CD4-positive, alpha-beta memory T cell (primary cell): Measurements from ENCODE around the gene SCN3B. TPM values are rescaled to one million over a fixed set of nuclear protein-coding genes. Genes with fewer than 3 reads are reported as not detected.

Source experiments
- CTCF ChIA-PET: fragments of 350-600 bp; sonication (Branson Sonifier 250); formaldehyde crosslinking; loops from one replicate; lab custom pipeline; 2021; ENCODE audit warnings: inconsistent platforms; ENCODE audit not compliant: partially characterized antibody; lab: Charles Lee
- POLR2A ChIA-PET: fragments of 350-600 bp; sonication (Branson Sonifier 250); formaldehyde crosslinking; loops from one replicate; lab custom pipeline; 2021; ENCODE audit not compliant: partially characterized antibody; lab: Charles Lee
- DNase-seq, 5 donors: peaks; one replicate each; pipeline versions ENCODE4 v3.0.0 to v3.0.0-alpha.2; 2020 to 2022; ENCODE audit warnings: mixed read lengths in 1 of 5
- H3K27ac ChIP-seq: one replicate; pipeline ENCODE4 v1.7.0; 2013; ENCODE audit warnings: low read depth, low read length
- H3K27me3 ChIP-seq: 2 replicates; pipeline ENCODE4 v1.7.0; 2013; ENCODE audit warnings: mild to moderate bottlenecking, low read length, moderate library complexity; ENCODE audit not compliant: insufficient read depth
- H3K36me3 ChIP-seq: 2 replicates; pipeline ENCODE4 v1.7.0; 2013; ENCODE audit warnings: mild to moderate bottlenecking, low read length, moderate library complexity; ENCODE audit not compliant: insufficient read depth
- H3K4me1 ChIP-seq: 2 replicates; pipeline ENCODE4 v1.7.0; 2013; ENCODE audit warnings: mild to moderate bottlenecking, low read length, moderate library complexity; ENCODE audit not compliant: insufficient read depth
- H3K4me3 ChIP-seq, 2 donors: one replicate each; pipeline ENCODE4 v1.7.0; 2013; ENCODE audit warnings: low read length in 2 of 2, mild to moderate bottlenecking in 1 of 2
- H3K9me3 ChIP-seq, 2 donors: one replicate each; pipeline ENCODE4 v1.7.0; 2013; ENCODE audit warnings: low read length in 2 of 2, control low read depth in 1 of 2; ENCODE audit not compliant: control insufficient read depth in 1 of 2
- H3K27ac Mint-ChIP-seq, 7 donors: one replicate each; pipeline ENCODE4 v1.8.0; 2020 to 2021; ENCODE audit warnings: mixed read lengths in 7 of 7, mild to moderate bottlenecking in 6 of 7, inconsistent platforms in 3 of 7, moderate library complexity in 3 of 7
- H3K27me3 Mint-ChIP-seq, 2 donors: one replicate each; pipeline ENCODE4 v1.8.0; 2020 to 2021; ENCODE audit warnings: mixed read lengths in 2 of 2
- H3K36me3 Mint-ChIP-seq, 2 donors: one replicate each; pipeline ENCODE4 v1.8.0; 2020 to 2021; ENCODE audit warnings: mixed read lengths in 2 of 2, inconsistent platforms in 1 of 2, mild to moderate bottlenecking in 1 of 2
- H3K4me1 Mint-ChIP-seq, 4 donors: one replicate each; pipeline ENCODE4 v1.8.0; 2020 to 2021; ENCODE audit warnings: mixed read lengths in 4 of 4, mild to moderate bottlenecking in 1 of 4
- H3K4me3 Mint-ChIP-seq, 8 donors: one replicate each; pipeline ENCODE4 v1.8.0; 2020 to 2021; ENCODE audit warnings: mixed read lengths in 8 of 8, mild to moderate bottlenecking in 7 of 8, moderate library complexity in 6 of 8, inconsistent platforms in 3 of 8
- H3K9me3 Mint-ChIP-seq, 8 donors: one replicate each; pipeline ENCODE4 v1.8.0; 2020 to 2021; ENCODE audit warnings: mixed read lengths in 8 of 8, mild to moderate bottlenecking in 5 of 8, inconsistent platforms in 3 of 8, moderate library complexity in 1 of 8
- intact Hi-C: fragments of 100-400 bp; cut with micrococcal nuclease; formaldehyde crosslinking; loops from one replicate; pipeline ENCODE4 v1.15.1; 2023
- polyA plus RNA-seq, 2 donors: library from polyadenylated mRNA; unstranded; fragments of 300-500 nt; fragmentation: Illumina TruSeq; gene quantifications; one replicate each; pipeline ENCODE4 v1.2.3, GENCODE V29; 2021
- total RNA-seq, 2 experiments: library from RNA; stranded (reverse); gene quantifications; one replicate each; pipeline ENCODE4 v1.2.3, GENCODE V29; 2021

SCN3B gene
- total and polyA plus RNA-seq, 4 experiments from 2014 or later = 0.05 TPM; not detected in 3

DNA sequence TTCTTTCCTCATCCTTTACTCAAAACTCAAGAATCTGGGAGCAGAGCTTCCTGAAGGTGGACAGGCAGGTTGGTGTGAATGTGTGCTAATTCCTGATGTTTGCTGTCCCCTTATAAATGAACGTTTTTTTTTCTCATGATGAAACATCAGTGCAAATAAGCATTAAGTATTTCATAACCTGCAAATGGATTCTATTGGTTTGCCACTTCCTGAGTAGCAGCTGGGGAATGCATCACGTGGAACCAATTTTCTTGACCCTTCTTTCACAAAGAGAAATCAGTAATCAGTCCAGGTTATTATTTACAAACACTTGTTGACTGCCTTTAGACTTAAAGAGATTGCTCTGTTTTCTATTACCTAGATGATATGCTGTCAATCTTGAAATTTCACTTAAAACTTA, 40.1 kb upstream of the SCN3B start:
- Mint-ChIP-seq H3K36me3 (no peaks in the 10 kb centered on the region), H3K27ac (no peak overlapping the region), H3K27me3 (peaks cover 23 to 26% of the 10 kb centered on the region in 2 donors), H3K4me1 (no peaks in the 10 kb centered on the region), H3K9me3 (no peaks in the 10 kb centered on the region), H3K4me3 (no peak overlapping the region)
- Histone ChIP-seq H3K4me1 (no peaks in the 10 kb centered on the region), H3K9me3 (no peaks in the 10 kb centered on the region), H3K36me3 (no peaks in the 10 kb centered on the region), H3K27ac (no peak overlapping the region), H3K4me3 (no peak overlapping the region), H3K27me3 (peaks cover 1% of the 10 kb centered on the region)
- no peak for DNase-seq
- ChIA-PET POLR2A (no interaction called here), CTCF (no interaction called here)
- intact Hi-C loops = no loop called here

DNA sequence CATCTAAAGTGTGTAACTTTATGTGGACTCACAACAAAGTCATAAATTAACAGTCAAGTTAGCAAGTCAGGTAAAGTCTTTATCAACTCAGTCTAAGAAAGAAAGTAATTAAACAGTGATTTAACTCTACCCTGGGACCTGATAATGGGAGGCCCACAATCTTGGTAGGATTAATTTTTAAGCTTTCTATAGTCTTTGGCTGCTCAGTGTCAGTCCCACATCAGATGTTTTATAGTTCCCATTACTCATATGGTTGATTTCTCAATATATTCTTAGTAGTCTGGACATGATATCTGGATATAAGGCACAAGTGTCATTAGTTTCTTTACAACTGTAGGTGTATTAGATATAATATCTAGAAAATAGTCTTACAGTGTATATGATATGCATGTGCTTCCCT, 38.5 kb upstream of the SCN3B start:
- no peaks in the 10 kb centered on the region for H3K4me1 Mint-ChIP-seq
- H3K9me3 Mint-ChIP-seq = no peaks in the 10 kb centered on the region
- no peaks in the 10 kb centered on the region for H3K4me1 ChIP-seq
- DNase-seq = no peak
- no peaks in the 10 kb centered on the region for H3K36me3 ChIP-seq
- no peak overlapping the region for H3K4me3 ChIP-seq
- H3K27ac Mint-ChIP-seq = no peak overlapping the region
- H3K36me3 Mint-ChIP-seq = no peaks in the 10 kb centered on the region
- H3K9me3 ChIP-seq = no peaks in the 10 kb centered on the region
- CTCF ChIA-PET = interaction anchor here (1.3 kb wide), 1 partner anchor 15 kb away, joined by 4 read pairs; no protein-coding TSS in a partner anchor
- H3K27me3 ChIP-seq = peaks cover 5% of the 10 kb centered on the region
- H3K4me3 Mint-ChIP-seq = no peak overlapping the region
- H3K27me3 Mint-ChIP-seq = peaks cover 24 to 29% of the 10 kb centered on the region in 2 donors
- no peak overlapping the region for H3K27ac ChIP-seq
- intact Hi-C loops = no loop called here
- POLR2A ChIA-PET = no interaction called here

DNA sequence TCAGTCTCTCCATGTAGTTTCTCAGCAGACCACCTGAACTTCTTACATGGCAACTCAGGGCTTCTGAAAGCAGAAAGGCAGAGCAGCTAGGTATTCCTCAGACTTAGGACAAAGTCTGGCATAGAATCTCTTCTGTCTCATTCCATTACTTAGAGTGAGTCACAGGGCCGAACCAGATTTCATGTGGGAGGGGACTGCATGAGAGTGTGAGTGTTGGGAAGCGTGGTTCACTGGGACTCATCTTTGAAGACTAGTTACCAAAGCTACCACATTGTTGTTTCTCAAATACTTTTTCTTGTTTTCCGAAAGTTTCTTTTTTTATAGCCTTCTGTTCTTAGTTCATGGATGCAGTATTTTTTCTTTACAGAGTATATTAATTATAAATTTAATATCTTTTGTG, 36.1 kb upstream of the SCN3B start:
- Histone ChIP-seq H3K27me3 (peaks cover 5% of the 10 kb centered on the region), H3K27ac (no peak overlapping the region), H3K36me3 (no peaks in the 10 kb centered on the region), H3K4me3 (no peak overlapping the region), H3K4me1 (no peaks in the 10 kb centered on the region), H3K9me3 (no peaks in the 10 kb centered on the region)
- Mint-ChIP-seq H3K27ac (no peak overlapping the region), H3K4me3 (no peak overlapping the region), H3K4me1 (no peaks in the 10 kb centered on the region), H3K9me3 (no peaks in the 10 kb centered on the region), H3K36me3 (no peaks in the 10 kb centered on the region), H3K27me3 (peaks cover 15 to 25% of the 10 kb centered on the region in 2 donors)
- DNase-seq = no peak
- ChIA-PET POLR2A (no interaction called here), CTCF (interaction anchor here (0.5 kb wide), 1 partner anchor 116 kb away, joined by 3 read pairs; no protein-coding TSS in a partner anchor)
- intact Hi-C loops = no loop called here

DNA sequence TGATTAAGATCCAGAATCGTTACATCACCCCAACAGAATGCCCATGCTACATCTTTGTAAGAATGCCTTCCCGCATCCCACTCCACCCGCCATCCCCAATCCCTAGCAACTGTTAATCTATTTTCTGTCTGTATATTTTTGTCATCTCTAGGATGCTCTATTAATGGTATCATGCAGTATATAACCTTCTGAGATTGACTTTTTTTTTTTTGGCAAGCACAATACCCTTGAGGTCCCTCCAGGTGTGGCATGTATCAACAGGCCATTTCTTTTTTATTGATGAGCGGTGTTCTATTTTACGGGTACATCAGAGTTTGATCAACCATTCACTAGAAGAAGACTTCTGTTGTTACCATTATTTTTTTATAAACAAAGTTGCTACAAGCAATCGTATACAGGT, 30.2 kb upstream of the SCN3B start:
- H3K27me3 Mint-ChIP-seq = peaks cover 9 to 12% of the 10 kb centered on the region in 2 donors
- no peaks in the 10 kb centered on the region for H3K36me3 Mint-ChIP-seq
- Histone ChIP-seq H3K27ac (no peak overlapping the region), H3K9me3 (no peaks in the 10 kb centered on the region), H3K4me3 (no peak overlapping the region), H3K27me3 (peaks cover 5% of the 10 kb centered on the region), H3K36me3 (no peaks in the 10 kb centered on the region), H3K4me1 (peaks cover 5% of the 10 kb centered on the region)
- H3K9me3 Mint-ChIP-seq = no peaks in the 10 kb centered on the region
- H3K27ac Mint-ChIP-seq = peak overlapping the region in 1 of 7 donors; percentile 7
- no peak for DNase-seq
- no peak overlapping the region for H3K4me3 Mint-ChIP-seq
- intact Hi-C loops = no loop called here
- ChIA-PET CTCF (interaction anchor here (2.6 kb wide), 1 partner anchor 27 kb away, joined by 9 read pairs; no protein-coding TSS in a partner anchor), POLR2A (no interaction called here)
- peaks cover 6 to 9% (median 8%) of the 10 kb centered on the region in 4 donors for H3K4me1 Mint-ChIP-seq

DNA sequence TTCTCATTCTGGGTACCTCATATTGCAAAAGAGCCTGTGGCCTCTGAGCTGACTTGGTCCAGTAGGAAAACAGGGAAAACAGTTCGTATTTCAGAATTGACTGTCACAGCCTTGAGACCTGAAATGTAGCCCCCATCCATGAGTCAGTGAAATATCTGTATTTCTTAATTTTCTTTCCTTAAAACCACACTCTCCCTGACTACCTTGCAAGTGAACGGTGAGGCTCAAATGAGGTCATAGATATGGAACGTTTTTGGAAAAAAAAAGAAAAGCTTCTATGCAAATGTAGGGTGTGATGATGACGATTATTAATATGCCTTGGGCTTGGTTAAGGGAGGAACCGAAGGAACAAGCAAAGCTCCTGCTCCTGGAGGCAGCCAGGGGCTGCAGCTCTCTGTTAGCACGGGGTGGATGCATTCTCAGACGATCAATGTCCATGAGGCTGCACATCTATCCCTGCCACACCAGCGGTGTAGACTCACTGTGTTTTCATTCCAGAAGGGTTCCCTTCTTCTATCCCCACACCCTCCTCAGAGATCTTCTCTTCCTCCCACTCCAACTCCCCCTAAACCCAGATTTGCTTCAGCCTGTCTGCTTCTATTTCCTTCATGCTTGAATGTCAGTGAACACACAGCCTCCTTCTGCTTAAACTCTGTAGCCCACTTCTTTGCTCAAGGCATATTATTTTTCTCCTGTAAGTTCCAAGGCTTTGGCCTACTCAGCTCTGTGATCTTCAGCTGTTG, 29.2 kb upstream of the SCN3B start:
- Histone ChIP-seq H3K4me1 (peaks cover 5% of the 10 kb centered on the region), H3K27me3 (no peaks in the 10 kb centered on the region), H3K36me3 (no peaks in the 10 kb centered on the region), H3K27ac (no peak overlapping the region), H3K4me3 (no peak overlapping the region), H3K9me3 (no peaks in the 10 kb centered on the region)
- no peak overlapping the region for H3K4me3 Mint-ChIP-seq
- H3K36me3 Mint-ChIP-seq = no peaks in the 10 kb centered on the region
- ChIA-PET CTCF (no interaction called here), POLR2A (no interaction called here)
- H3K4me1 Mint-ChIP-seq = peaks cover 6 to 9% (median 8%) of the 10 kb centered on the region in 4 donors
- H3K9me3 Mint-ChIP-seq = no peaks in the 10 kb centered on the region
- DNase-seq = no peak
- peak overlapping the region in 1 of 7 donors; percentile 25 for H3K27ac Mint-ChIP-seq
- H3K27me3 Mint-ChIP-seq = peaks cover 6 to 9% of the 10 kb centered on the region in 2 donors
- intact Hi-C loops = no loop called here

DNA sequence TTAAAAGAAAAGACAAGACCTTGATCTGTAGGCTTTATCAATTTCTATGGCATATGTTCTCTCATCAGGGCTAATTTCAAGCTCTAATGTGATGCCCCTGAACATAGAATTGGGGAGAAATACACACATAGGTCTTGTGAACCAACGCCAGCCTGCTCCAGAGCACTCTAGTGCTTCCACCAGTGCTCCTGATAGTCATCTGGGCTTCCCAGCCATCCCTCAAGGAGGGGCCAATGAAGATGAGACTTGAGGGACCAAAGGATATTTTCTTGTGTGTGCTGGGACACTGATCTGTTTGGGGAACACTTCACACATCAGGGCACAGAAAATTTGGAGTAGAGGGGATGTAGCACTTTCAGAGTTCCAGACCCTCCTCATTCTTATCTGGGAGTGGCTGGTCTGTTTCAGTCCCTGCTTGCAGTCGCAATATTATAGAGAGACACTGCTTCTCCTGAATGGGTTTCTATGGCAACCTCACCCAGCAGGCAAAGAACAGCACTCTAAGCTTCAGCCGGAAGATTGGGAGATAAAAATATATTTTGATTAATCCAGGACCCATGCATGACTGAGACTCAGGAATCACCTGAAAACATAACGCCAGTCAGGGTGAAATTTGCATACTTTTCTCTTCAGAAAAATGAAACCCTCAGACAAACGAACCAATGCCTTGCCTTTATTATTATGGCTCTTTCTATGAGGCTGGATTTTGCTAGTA, 28.4 kb upstream of the SCN3B start:
- intact Hi-C loops = no loop called here

DNA sequence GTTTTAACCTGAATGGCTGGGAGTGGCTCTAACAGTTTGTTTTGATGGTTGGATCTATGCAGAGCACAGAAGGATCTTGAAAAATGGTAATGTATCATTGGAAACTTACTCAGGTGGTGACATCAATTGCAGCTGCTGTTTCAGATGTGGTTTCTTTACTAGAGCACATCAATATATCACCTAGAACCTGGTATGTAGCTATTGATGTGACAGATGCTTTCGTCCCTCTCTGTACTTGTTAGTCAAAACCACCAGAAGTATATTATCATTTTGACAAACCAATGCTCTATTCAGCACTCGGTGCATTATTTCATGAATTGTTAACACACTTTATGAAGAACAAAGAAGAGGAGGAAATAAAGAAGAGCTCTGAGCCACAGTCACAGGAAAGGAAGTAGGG, 26.6 kb upstream of the SCN3B start:
- ChIA-PET POLR2A (no interaction called here), CTCF (no interaction called here)
- peak; percentile 34 to 67 (median 47) for DNase-seq
- H3K9me3 ChIP-seq = no peaks in the 10 kb centered on the region
- Mint-ChIP-seq H3K27me3 (peaks cover 6 to 13% of the 10 kb centered on the region in 2 donors), H3K36me3 (no peaks in the 10 kb centered on the region), H3K9me3 (peaks cover 0 to 2% (median 0%) of the 10 kb centered on the region in 8 donors), H3K27ac (peak overlapping the region in 3 of 7 donors; percentile 13 to 52 (median 33)), H3K4me3 (peak overlapping the region in 1 of 8 donors; percentile 11), H3K4me1 (peaks cover 6 to 9% (median 8%) of the 10 kb centered on the region in 4 donors)
- H3K27ac ChIP-seq = no peak overlapping the region
- peaks cover 5% of the 10 kb centered on the region for H3K4me1 ChIP-seq
- no peaks in the 10 kb centered on the region for H3K36me3 ChIP-seq
- H3K27me3 ChIP-seq = no peaks in the 10 kb centered on the region
- H3K4me3 ChIP-seq = no peak overlapping the region
- intact Hi-C loops = no loop called here

More for the DNA sequence above, 28.4 kb upstream of the SCN3B start:
- H3K4me3 Mint-ChIP-seq = no peak overlapping the region
- no peak for DNase-seq
- Histone ChIP-seq H3K4me1 (peaks cover 5% of the 10 kb centered on the region), H3K9me3 (no peaks in the 10 kb centered on the region), H3K4me3 (no peak overlapping the region), H3K36me3 (no peaks in the 10 kb centered on the region), H3K27ac (no peak overlapping the region), H3K27me3 (no peaks in the 10 kb centered on the region)
- no peaks in the 10 kb centered on the region for H3K36me3 Mint-ChIP-seq
- ChIA-PET CTCF (no interaction called here), POLR2A (no interaction called here)
- H3K4me1 Mint-ChIP-seq = peaks cover 6 to 9% (median 8%) of the 10 kb centered on the region in 4 donors
- no peak overlapping the region for H3K27ac Mint-ChIP-seq
- peaks cover 5 to 11% of the 10 kb centered on the region in 2 donors for H3K27me3 Mint-ChIP-seq
- H3K9me3 Mint-ChIP-seq = peaks cover 0 to under 1% (median 0%) of the 10 kb centered on the region in 8 donors
